Breast epithelium (tissue), 4 donors: Measurements from ENCODE around the gene YY1. TPM values are rescaled to one million over a fixed set of nuclear protein-coding genes. Genes with fewer than 3 reads are reported as not detected.
A peak's percentile ranks its signal among the peaks of the same experiment; 100 is the strongest.

Experiments
- DNase-seq, 2 donors: peaks; one replicate each; pipeline ENCODE4 v3.0.0-alpha.2; 2019; ENCODE audit warnings: low spot score in 2 of 2
- H3K27ac ChIP-seq, 2 donors: fragments of 200-600 bp; sonication (generic) in 1 of 2; one replicate each; pipeline ENCODE4 v1.5.1; 2016 to 2019; ENCODE audit warnings: mild to moderate bottlenecking in 1 of 2
- H3K27me3 ChIP-seq, 2 donors: fragments of 200-600 bp; sonication (generic) in 1 of 2; one replicate each; pipeline versions ENCODE4 v1.5.1 to v1.6.0; 2017 to 2019; ENCODE audit warnings: control low read depth in 1 of 2, mild to moderate bottlenecking in 1 of 2
- H3K36me3 ChIP-seq: fragments of 200-600 bp; one replicate; pipeline ENCODE4 v1.5.1; 2019
- H3K4me1 ChIP-seq, 2 donors: fragments of 200-600 bp; sonication (generic); one replicate each; pipeline ENCODE4 v1.5.1; 2016 to 2019; ENCODE audit warnings: control low read depth in 1 of 2
- H3K4me3 ChIP-seq, 3 donors: fragments of 200-600 bp; sonication (generic); 1 replicate in 2 of 3; 2 replicates in 1 of 3; pipeline ENCODE4 v1.5.1; 2016 to 2019; ENCODE audit warnings: mild to moderate bottlenecking in 3 of 3, moderate library complexity in 2 of 3
- H3K9me3 ChIP-seq, 2 donors: fragments of 200-600 bp; sonication (generic) in 1 of 2; one replicate each; pipeline ENCODE4 v1.5.1; 2016 to 2019; ENCODE audit warnings: control low read depth in 1 of 2
- CTCF ChIP-seq, 3 donors: fragments of 450-650 bp; IDR thresholded peaks; one replicate each; pipeline ENCODE4 v1.5.1; 2016 to 2017; ENCODE audit warnings: antibody characterized with exemption in 3 of 3, mild to moderate bottlenecking in 3 of 3, moderate library complexity in 3 of 3
- POLR2A ChIP-seq: fragments of 450-650 bp; IDR thresholded peaks from one replicate; pipeline ENCODE4 v1.6.1; 2016; ENCODE audit warnings: antibody characterized with exemption, mild to moderate bottlenecking, moderate library complexity
- POLR2AphosphoS5 ChIP-seq, 3 donors: sonication (generic); formaldehyde crosslinking; IDR thresholded peaks; one replicate each; pipeline ENCODE4 v1.6.1; 2017; ENCODE audit warnings: antibody characterized with exemption in 3 of 3
- intact Hi-C: fragments of 100-400 bp; cut with DNase I; formaldehyde crosslinking; loops from one replicate; pipeline ENCODE4 v1.15.1; 2023; ENCODE audit warnings: low total_unique reads
- total RNA-seq, 3 donors: library from RNA; depleted of rRNA; stranded (reverse); fragments of >200 nt; gene quantifications; one replicate each; pipeline ENCODE4 v1.1.0, GENCODE V29; 2016

Gene YY1
- 10 to 100 TPM; 46.2 to 61.2 (median 50.6) TPM for total RNA-seq

DNA sequence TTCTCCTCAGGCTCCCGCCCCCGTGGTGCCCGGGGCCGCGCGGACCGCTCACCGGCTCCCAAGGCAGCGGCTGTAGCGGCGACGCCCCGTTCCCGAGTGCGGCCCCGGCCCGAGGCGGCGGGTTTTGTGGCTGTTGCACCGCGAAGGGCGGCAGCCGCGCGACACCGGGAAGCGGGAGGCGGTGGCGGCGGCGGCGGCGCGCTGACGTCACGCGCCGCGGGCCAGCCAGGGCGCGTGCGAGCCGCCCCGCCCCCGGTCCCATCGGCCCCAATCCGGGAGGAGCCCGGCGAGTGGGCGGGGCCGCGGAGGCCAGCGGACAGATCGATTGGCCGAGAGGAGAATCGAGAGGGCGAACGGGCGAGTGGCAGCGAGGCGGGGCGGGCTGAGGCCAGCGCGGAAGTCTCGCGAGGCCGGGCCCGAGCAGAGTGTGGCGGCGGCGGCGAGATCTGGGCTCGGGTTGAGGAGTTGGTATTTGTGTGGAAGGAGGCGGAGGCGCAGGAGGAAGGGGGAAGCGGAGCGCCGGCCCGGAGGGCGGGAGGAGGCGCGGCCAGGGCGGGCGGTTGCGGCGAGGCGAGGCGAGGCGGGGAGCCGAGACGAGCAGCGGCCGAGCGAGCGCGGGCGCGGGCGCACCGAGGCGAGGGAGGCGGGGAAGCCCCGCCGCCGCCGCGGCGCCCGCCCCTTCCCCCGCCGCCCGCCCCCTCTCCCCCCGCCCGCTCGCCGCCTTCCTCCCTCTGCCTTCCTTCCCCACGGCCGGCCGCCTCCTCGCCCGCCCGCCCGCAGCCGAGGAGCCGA, at the start of gene YY1:
Gene YY1 (plus strand): TSS at position 726 of the 792 bp plus-strand sequence. CDS start 101 bp downstream, outside the sequence.
- intact Hi-C loops: no loop called here
- Histone ChIP-seq H3K27ac (peak within 1 kb of the TSS; percentile 99 to 100), H3K27me3 (no peaks in the 10 kb centered on the region), H3K9me3 (no peaks in the 10 kb centered on the region), H3K36me3 (no peaks in the 10 kb centered on the region), H3K4me1 (peaks cover 0 to 10% of the 10 kb centered on the region in 2 donors), H3K4me3 (peak within 1 kb of the TSS; percentile 90 to 100 (median 99))
- DNase-seq: peak; percentile 99
- peak; percentile 49 to 85 (median 66) for TF ChIP-seq POLR2AphosphoS5 (IDR thresholded peaks at IDR 0.05)
- no peak for TF ChIP-seq CTCF (IDR thresholded peaks at IDR 0.05)
- peak; percentile 74 for TF ChIP-seq POLR2A

- Histone ChIP-seq H3K9me3 (no peaks in the 10 kb centered on the region), H3K27ac (no peak overlapping the region), H3K4me1 (peaks cover 4 to 6% of the 10 kb centered on the region in 2 donors), H3K4me3 (no peak overlapping the region), H3K36me3 (no peaks in the 10 kb centered on the region), H3K27me3 (no peaks in the 10 kb centered on the region)
- DNase-seq: no peak
- TF ChIP-seq POLR2AphosphoS5 (IDR thresholded peaks at IDR 0.05): no peak
- no peak for TF ChIP-seq POLR2A
- TF ChIP-seq CTCF (IDR thresholded peaks at IDR 0.05): no peak
- intact Hi-C loops: loop anchor here (10.0 kb wide), 1 partner anchor 195 kb away; no protein-coding TSS in a partner anchor
Measured at GRCh38 chr14:100190126-100190525, 48.8 kb upstream of the YY1 start.

DNA sequence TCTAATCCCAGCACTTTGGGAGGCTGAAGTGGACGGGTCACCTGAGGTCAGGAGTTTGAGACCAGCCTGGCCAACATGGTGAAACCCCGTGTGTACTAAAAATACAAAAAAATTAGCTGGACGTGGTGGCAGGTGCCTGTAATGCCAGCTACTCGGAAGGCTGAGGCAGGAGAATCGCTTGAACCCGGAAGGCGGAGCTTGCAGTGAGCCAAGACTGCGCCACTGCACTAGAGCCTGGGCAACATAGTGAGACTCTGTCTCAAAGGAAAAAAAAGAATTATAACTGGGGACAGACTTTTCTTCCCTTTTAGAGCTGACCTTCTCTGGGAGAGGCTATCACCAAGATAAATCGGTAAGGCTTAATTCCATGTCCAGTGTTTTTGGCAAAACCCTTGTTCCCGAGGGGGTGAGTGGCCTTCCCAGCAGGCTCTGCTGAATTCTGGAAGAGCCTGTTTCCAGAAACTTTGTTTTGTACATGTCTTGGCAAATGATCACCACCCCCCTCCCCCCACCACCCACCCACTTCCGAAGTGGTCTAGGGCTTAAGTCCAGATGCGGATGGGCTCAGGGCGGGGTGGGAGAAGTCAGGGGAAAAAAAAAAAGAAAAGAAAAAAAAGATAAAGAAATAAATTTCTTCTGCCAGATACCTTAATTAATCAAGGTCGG, 47.2 kb upstream of the YY1 start:
- TF ChIP-seq POLR2A: no peak
- TF ChIP-seq CTCF (IDR thresholded peaks at IDR 0.05): no peak
- TF ChIP-seq POLR2AphosphoS5 (IDR thresholded peaks at IDR 0.05): no peak
- H3K27me3 ChIP-seq: no peaks in the 10 kb centered on the region
- peak overlapping the region; percentile 96 to 98 for H3K27ac ChIP-seq
- intact Hi-C loops: loop anchor here (10.0 kb wide), 1 partner anchor 197 kb away; no protein-coding TSS in a partner anchor
- peaks cover 4 to 6% of the 10 kb centered on the region in 2 donors for H3K4me1 ChIP-seq
- no peaks in the 10 kb centered on the region for H3K36me3 ChIP-seq
- H3K9me3 ChIP-seq: no peaks in the 10 kb centered on the region
- DNase-seq: peak in 1 of 2 donors; percentile 37
- peak overlapping the region in 2 of 3 donors; percentile 51 to 67 for H3K4me3 ChIP-seq

DNA sequence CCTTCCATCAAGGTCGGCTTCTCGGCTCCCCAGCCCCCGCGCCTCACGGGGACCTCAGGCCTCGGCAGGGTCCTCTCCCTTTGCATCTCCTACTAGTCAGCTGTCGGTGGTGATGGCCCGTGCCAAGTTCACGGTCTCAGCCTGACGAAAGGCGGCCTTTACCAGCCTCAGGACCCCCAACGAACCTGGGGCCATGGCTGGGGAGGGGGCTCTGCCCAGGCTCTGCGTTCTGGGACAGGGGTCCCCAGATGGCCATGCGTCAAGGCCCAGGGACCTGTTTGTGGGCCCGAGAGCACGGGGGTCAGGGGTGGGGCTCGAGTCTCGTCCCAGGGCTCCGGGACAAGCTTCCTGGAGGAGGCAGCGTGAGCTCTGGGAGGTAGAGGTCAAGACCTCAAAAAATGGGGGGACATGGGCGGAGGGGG, 46.7 kb upstream of the YY1 start:
- Histone ChIP-seq H3K36me3 (no peaks in the 10 kb centered on the region), H3K27ac (peak overlapping the region; percentile 96 to 98), H3K27me3 (no peaks in the 10 kb centered on the region), H3K4me1 (peaks cover 4 to 6% of the 10 kb centered on the region in 2 donors), H3K4me3 (peak overlapping the region; percentile 39 to 67 (median 51)), H3K9me3 (no peaks in the 10 kb centered on the region)
- peak in 1 of 2 donors; percentile 44 for DNase-seq
- no peak for TF ChIP-seq POLR2A
- TF ChIP-seq CTCF (IDR thresholded peaks at IDR 0.05): no peak
- no peak for TF ChIP-seq POLR2AphosphoS5 (IDR thresholded peaks at IDR 0.05)
- intact Hi-C loops: loop anchor here (10.0 kb wide), 1 partner anchor 197 kb away; no protein-coding TSS in a partner anchor
